HG03064 (cell line): Measurements from ENCODE around the gene RIMBP3B.
"Not testable (repeated sequence)": the region's sequence is repeated elsewhere in the genome, so short reads cannot be mapped to it uniquely, and the experiment has no call there.

ENCODE experiments used
- ATAC-seq: cut with Tn5 transposase; IDR thresholded peaks from one replicate; pipeline ENCODE4 v1.9.1; 2021; ENCODE audit warnings: low read depth; ENCODE audit not compliant: unreplicated experiment

The RIMBP3B gene, protein sequence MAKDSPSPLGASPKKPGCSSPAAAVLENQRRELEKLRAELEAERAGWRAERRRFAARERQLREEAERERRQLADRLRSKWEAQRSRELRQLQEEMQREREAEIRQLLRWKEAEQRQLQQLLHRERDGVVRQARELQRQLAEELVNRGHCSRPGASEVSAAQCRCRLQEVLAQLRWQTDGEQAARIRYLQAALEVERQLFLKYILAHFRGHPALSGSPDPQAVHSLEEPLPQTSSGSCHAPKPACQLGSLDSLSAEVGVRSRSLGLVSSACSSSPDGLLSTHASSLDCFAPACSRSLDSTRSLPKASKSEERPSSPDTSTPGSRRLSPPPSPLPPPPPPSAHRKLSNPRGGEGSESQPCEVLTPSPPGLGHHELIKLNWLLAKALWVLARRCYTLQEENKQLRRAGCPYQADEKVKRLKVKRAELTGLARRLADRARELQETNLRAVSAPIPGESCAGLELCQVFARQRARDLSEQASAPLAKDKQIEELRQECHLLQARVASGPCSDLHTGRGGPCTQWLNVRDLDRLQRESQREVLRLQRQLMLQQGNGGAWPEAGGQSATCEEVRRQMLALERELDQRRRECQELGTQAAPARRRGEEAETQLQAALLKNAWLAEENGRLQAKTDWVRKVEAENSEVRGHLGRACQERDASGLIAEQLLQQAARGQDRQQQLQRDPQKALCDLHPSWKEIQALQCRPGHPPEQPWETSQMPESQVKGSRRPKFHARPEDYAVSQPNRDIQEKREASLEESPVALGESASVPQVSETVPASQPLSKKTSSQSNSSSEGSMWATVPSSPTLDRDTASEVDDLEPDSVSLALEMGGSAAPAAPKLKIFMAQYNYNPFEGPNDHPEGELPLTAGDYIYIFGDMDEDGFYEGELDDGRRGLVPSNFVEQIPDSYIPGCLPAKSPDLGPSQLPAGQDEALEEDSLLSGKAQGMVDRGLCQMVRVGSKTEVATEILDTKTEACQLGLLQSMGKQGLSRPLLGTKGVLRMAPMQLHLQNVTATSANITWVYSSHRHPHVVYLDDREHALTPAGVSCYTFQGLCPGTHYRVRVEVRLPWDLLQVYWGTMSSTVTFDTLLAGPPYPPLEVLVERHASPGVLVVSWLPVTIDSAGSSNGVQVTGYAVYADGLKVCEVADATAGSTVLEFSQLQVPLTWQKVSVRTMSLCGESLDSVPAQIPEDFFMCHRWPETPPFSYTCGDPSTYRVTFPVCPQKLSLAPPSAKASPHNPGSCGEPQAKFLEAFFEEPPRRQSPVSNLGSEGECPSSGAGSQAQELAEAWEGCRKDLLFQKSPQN (N-terminal part only)

GRCh38 chr22:21383701-21384467, at the start of gene RIMBP3B:
TSS of gene RIMBP3B (plus strand) at chr22:21383751. CDS start at chr22:21383859, 108 bp downstream.
- ATAC-seq, result peak; percentile 71

DNA sequence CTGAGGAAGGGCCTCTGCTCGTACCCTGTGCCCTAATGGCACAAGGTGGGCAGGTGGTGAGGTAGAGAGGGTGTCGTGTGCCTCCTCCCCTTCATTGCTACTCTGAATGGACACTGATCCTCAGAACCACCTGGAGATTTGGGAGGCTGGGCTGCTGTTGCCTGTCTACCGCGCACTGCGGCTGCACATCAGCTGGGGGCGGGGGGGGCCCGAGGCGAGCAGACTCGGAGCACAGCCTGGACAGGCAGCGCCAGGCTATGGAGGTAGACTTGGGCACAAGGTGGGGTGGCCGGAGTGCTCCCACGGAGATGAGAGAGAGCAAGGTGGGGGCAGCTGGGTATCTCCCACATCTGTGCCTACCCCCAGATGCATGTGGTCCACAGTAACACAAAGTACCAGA, 26.0 kb upstream of the RIMBP3B start:
- not testable (repeated sequence) for ATAC-seq

- ATAC-seq, result not testable (repeated sequence)
Measured at GRCh38 chr22:21360525-21360924, 23.0 kb upstream of the RIMBP3B start.

GRCh38 chr22:21362473-21362872, 21.1 kb upstream of the RIMBP3B start:
- ATAC-seq, result not testable (repeated sequence)

GRCh38 chr22:21363061-21363460, 20.5 kb upstream of the RIMBP3B start:
- not testable (repeated sequence) for ATAC-seq

DNA sequence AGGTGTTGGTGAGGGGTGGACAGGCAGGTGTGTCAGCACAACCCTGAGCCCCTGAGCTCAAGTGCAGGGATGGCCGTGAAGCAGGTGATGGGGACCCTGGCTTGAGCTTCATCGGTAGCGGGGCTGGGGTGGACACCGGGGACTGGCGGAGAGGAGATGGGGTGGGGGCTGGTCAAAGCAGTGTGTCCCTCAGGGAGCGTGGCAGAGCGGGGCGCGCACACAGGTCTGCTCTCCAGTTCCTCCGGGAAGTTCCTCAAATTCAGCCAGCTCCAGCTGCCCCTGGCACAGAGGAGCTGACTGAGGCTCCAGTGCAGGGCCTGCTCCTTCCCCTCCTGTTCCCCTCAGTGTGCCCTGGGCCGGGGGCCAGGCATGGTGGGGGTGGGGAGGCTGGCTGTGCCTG, 19.7 kb upstream of the RIMBP3B start:
- ATAC-seq, result not testable (repeated sequence)

- ATAC-seq, result not testable (repeated sequence)
Measured at GRCh38 chr22:21364362-21364761, 19.2 kb upstream of the RIMBP3B start.

DNA sequence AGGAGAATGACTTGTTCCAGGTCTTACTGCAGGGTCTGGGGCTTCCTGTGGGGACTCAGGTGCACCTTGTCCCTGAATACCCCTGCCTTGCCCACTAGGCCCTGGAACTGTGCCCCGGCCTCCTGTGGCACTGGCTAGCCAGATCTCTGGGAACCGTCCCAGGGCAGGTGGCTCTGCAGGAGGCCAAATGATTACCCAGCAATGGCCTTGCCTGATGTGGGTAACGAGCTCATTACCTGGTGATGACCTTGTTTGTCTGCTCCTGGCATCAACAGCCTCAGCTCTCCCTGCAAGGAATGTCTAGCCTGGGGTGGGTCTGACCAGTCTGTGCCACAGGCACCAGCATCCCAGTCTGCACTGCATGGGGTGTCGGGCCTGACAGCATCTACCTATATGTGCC, 18.2 kb upstream of the RIMBP3B start:
- ATAC-seq, result not testable (repeated sequence)

DNA sequence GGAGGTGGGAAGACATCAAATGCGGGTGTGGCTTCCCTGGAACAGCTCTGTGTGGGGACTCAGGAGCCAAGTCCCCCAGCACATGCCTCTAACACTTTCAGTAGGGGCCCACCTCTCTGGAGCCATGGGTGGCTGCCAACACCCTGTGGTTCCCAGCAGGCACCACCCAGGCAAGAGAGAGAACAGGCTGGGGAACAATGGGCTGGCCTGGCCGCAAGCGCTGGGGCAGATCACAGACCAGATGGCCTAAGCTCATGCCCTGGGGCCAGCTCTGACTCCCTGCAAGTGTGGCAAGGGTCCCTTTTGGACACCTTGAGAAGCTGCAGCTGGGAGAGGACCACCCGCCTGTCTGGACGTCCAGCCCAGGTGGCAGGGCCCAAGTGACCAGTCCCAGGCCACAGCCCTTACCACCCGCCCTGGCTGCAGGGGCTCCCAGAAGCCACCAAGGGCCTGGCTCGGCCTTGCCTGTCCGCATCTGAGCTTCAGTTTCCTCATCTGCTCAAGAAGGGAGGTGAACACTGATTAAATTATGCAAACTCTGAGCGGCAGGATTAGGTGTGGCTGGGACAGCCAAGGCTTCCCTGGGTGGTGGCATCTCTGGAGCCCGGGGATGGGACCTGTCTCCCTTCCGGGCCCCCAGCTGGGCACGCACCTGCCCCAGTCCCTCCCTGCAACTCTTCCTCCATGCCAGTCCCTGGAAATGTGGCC, 14.8 kb upstream of the RIMBP3B start:
- ATAC-seq, result not testable (repeated sequence)

DNA sequence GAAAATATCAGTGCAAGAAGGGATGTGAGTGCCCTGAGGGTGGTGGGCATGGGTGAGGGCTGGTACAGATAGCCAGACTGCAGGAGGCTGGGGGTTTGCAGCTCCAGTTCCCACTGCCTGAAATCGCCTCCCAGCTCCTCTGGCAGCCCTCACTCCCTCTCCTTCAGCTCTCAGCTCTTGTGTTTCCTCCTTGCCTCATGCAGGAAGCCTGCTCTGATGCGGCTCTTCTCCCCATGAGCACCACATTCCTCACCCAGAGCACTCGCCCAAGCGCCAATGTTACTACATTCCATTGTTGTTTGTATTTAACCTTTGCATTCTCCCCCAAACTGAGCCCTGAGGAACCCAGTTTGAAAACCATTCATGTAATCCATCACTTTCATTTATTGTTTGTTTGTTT, 7.7 kb upstream of the RIMBP3B start:
- not testable (repeated sequence) for ATAC-seq

- ATAC-seq, result peak; percentile 34
Measured at GRCh38 chr22:21384468-21385357, 1.2 kb downstream of the RIMBP3B start.

DNA sequence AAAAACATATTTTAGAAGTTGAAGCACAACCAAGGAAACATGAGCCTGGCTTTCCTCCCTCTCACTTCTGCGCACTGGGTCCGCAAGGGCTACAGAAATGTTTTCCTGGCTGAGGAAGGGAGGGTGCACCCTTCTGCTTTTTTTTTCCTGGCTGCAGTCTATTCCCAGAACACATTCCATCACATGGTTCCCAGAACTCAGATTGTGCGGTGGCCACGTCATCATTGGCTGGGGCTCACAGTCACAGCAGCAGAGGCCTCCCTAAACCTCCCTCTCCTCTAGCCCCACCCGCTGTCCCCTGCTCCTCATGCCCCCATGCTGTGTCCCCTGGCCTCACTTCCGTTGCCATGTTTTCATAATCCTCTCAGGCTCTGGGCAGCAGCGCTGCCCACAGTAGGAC, 5.9 kb downstream of the RIMBP3B start:
- not testable (repeated sequence) for ATAC-seq

DNA sequence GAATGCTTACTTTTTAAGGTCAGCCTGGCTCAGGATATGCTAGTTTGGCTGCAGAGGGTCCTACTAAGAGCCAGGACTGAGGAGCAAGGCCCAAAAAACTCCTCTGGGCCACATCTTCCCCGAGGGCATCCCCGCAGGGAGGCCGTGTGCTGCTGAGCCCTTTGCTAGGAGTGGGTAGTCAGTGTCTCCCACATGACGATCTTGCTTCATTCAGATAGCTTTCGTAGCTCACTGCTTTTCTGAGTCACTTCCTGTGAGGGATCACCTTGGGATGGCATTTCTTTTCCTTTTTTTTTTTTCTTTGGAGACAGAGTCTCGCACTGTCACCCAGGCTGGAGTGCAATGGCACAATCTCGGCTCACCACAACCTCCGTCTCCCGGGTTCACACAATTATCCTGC, 6.5 kb downstream of the RIMBP3B start:
- not testable (repeated sequence) for ATAC-seq

DNA sequence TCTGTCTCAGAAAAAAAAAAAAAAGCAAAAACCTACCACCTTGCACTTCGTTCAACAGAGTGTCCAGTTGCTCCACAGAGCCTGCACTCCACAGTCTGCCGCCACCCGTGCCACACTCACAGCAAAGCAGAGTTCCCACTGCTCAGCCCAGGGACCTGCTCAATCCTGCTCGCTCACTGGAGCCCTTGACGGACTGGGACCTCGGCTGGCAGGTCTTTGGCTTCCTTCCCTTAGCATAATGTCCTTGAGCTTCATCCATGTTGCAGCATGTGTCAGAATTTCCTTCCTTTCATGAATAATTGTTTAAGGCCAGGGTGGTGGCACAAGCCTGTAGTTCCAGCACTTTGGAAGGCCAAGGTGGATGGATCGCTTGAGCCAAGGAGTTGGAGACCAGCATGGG, 11.1 kb downstream of the RIMBP3B start:
- not testable (repeated sequence) for ATAC-seq

DNA sequence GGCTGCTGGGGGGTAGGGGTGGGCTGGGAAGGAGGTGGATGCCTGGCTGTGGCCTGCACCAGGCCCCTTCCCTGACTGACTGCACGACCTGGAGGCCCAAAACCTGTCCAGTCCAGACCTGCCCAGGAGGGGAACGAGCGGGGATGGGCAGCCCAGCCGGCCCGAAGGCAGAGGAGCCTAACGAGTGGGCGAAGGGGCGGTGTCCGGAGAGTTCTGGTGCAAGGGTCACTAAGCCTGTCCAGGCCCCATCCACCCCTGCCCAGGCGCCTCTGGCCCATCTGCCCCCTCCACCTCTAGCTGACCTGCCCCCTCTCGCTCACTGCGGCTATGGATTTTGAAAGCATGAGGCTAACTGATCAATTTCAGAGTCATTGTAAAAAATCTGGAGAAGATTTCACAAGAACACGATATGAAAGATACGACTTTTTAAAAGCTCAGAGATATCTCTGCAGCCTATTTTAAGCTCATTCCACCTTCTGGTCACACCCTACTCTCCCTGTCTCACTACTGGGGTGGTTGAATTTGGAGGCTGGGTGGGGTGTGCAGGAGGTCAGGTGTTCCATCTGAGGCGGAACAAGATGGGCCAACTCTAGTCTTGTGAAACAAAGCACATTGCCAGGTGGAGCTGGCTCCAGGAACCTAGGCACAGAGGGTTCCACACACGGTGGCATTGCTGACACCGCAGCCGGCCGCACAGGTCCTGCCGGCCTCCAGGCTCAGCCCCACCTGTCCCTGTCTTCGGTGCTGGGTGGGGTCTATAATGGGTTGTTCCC, 17.8 kb downstream of the RIMBP3B start:
- not testable (repeated sequence) for ATAC-seq

DNA sequence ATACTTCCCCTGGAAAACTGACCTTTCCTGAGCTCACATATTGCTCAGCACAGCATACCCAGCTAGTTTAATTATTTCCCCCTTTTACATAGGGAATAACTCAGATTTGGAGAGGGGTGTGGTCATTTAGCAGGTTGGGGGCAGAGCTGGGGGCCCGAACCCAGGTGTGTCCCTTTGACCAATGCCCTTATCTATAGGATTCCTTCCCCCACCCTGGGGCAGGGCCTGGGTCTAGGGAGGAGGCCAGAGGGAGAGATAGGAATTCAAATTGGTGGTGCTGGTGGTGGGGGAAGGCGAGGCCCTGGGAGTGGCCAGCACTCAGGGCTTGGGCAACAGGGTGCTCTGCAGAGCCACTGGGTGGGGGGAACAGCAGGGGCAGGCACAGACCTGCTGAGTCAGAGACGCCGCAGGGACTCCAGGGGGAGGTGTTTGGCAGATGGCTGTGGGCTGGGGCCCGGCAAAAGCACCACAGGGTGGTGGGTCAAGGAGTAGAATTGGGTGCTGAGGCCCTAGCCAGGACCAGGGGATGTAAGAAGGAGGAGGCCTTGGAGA, 19.3 kb downstream of the RIMBP3B start:
- not testable (repeated sequence) for ATAC-seq

DNA sequence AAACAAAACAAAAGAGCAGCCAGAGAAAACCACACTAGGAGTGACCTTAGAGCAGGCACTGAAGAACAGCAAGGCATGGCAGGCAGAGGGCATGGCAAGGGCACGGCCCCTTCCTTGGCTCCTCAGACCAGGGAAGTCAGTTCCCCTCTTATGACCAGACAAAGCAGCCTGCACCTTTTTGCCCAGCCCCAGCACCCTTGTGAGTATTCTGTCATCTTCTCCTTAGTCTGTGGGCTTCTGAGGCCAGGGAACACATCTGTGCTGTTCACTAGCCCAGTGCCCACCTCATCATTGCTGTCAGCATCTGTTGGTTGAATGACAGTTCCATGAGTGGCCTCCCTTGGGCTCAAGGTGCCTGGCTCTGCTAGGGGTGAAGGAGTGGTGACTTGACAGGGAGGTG, 23.6 kb downstream of the RIMBP3B start:
- not testable (repeated sequence) for ATAC-seq
